WTC11 (cell line): Measurements from ENCODE around the gene FGD6. TPM values are rescaled to one million over a fixed set of nuclear protein-coding genes. Genes with fewer than 3 reads are reported as not detected.

Experiments
- ATAC-seq: fragments of 200-7000 bp; cut with Tn5 transposase; 2 replicates; pipeline ENCODE4 v1.10.0; 2021; ENCODE audit warnings: mild to moderate bottlenecking, moderate library complexity
- CTCF ChIA-PET: fragments of 300-600 bp; sonication (Branson Sonifier 250); formaldehyde crosslinking; loops from one replicate; lab custom pipeline; 2021; ENCODE audit warnings: antibody characterized with exemption; lab: Charles Lee
- POLR2A ChIA-PET: fragments of 350-600 bp; sonication (Branson Sonifier 250); formaldehyde crosslinking; loops from one replicate; lab custom pipeline; 2021; ENCODE audit warnings: antibody characterized with exemption; lab: Charles Lee
- DNase-seq: peaks from one replicate; pipeline ENCODE4 v3.0.0; 2021; ENCODE audit warnings: low spot score
- H3K27ac Mint-ChIP-seq: 2 replicates; pipeline ENCODE4 v1.8.0; 2021; ENCODE audit warnings: mixed read lengths
- H3K27me3 Mint-ChIP-seq: 2 replicates; pipeline ENCODE4 v1.8.0; 2021; ENCODE audit warnings: low read depth, mild to moderate bottlenecking, moderate library complexity, mixed read lengths
- H3K36me3 Mint-ChIP-seq: 2 replicates; pipeline ENCODE4 v1.8.0; 2021; ENCODE audit warnings: mixed read lengths
- H3K4me1 Mint-ChIP-seq: 2 replicates; pipeline ENCODE4 v1.8.0; 2022; ENCODE audit warnings: mixed read lengths
- H3K4me3 Mint-ChIP-seq: 2 replicates; pipeline ENCODE4 v1.8.0; 2021; ENCODE audit warnings: mild to moderate bottlenecking, moderate library complexity, mixed read lengths
- H3K9me3 Mint-ChIP-seq: 2 replicates; pipeline ENCODE4 v1.8.0; 2021; ENCODE audit warnings: mixed read lengths
- JAZF1 ChIP-seq: fragments of 250-450 bp; sonication (Bioruptor Pico); IDR thresholded peaks from 2 replicates; pipeline ENCODE4 v1.9.0; 2021; ENCODE audit warnings: moderate library complexity, mild to moderate bottlenecking, inconsistent platforms
- MYBL2 ChIP-seq: sonication (generic); formaldehyde crosslinking; IDR thresholded peaks from 2 replicates; pipeline ENCODE4 v1.8.1; 2023; ENCODE audit warnings: mild to moderate bottlenecking, moderate library complexity, missing genetic modification reagents
- NFATC4 ChIP-seq: fragments of 250-450 bp; sonication (Bioruptor Pico); IDR thresholded peaks from 2 replicates; pipeline ENCODE4 v1.9.0; 2021; ENCODE audit warnings: mild to moderate bottlenecking
- NR2C2 ChIP-seq: sonication (generic); formaldehyde crosslinking; IDR thresholded peaks from 2 replicates; pipeline ENCODE4 v1.8.0; 2022; ENCODE audit warnings: mild to moderate bottlenecking, missing genetic modification reagents
- OVOL2 ChIP-seq: fragments of 250-450 bp; sonication (Bioruptor Pico); IDR thresholded peaks from 2 replicates; pipeline ENCODE4 v1.9.0; 2021; ENCODE audit warnings: mild to moderate bottlenecking, borderline replicate concordance
- TEAD1 ChIP-seq: sonication (generic); formaldehyde crosslinking; IDR thresholded peaks from 2 replicates; pipeline ENCODE4 v1.8.0; 2022; ENCODE audit warnings: mild to moderate bottlenecking, missing genetic modification reagents
- ZNF121 ChIP-seq: sonication (generic); formaldehyde crosslinking; IDR thresholded peaks from 2 replicates; pipeline ENCODE4 v1.8.0; 2023; ENCODE audit warnings: missing genetic modification reagents
- total RNA-seq: library from RNA; stranded (reverse); gene quantifications from 3 replicates; pipeline ENCODE4 v1.2.3, GENCODE V29; 2021
- TF ChIP-seq, protein P1 (sequence below): sonication (generic); formaldehyde crosslinking; IDR thresholded peaks from 2 replicates; pipeline ENCODE4 v1.8.1; 2023; ENCODE audit warnings: mild to moderate bottlenecking, missing genetic modification reagents
- TF ChIP-seq, protein P2 (sequence below): fragments of 250-450 bp; sonication (Bioruptor Pico); IDR thresholded peaks from 2 replicates; pipeline ENCODE4 v1.9.0; 2021; ENCODE audit warnings: mild to moderate bottlenecking
- TF ChIP-seq, protein P3 (sequence below): sonication (generic); formaldehyde crosslinking; IDR thresholded peaks from 2 replicates; pipeline ENCODE4 v1.8.1; 2023; ENCODE audit warnings: mild to moderate bottlenecking, moderate library complexity, missing genetic modification reagents
- TF ChIP-seq, protein P4 (sequence below): sonication (generic); formaldehyde crosslinking; IDR thresholded peaks from 2 replicates; pipeline ENCODE4 v1.8.1; 2022; ENCODE audit warnings: mild to moderate bottlenecking, missing genetic modification reagents, moderate library complexity, borderline replicate concordance
- TF ChIP-seq, protein P5 (sequence below): fragments of 200-600 bp; IDR thresholded peaks from 2 replicates; pipeline ENCODE4 v1.8.0; 2022; ENCODE audit warnings: antibody characterized with exemption
- TF ChIP-seq, protein P6 (sequence below): fragments of 250-450 bp; sonication (Bioruptor Pico); IDR thresholded peaks from 2 replicates; pipeline ENCODE4 v1.9.0; 2021; ENCODE audit warnings: mild to moderate bottlenecking, borderline replicate concordance
- TF ChIP-seq, protein P7 (sequence below): sonication (generic); formaldehyde crosslinking; IDR thresholded peaks from 2 replicates; pipeline ENCODE4 v1.8.0; 2023; ENCODE audit warnings: mild to moderate bottlenecking, missing genetic modification reagents

Gene FGD6
- total RNA-seq, 1 experiment from 2014 or later: 28.2 TPM

DNA sequence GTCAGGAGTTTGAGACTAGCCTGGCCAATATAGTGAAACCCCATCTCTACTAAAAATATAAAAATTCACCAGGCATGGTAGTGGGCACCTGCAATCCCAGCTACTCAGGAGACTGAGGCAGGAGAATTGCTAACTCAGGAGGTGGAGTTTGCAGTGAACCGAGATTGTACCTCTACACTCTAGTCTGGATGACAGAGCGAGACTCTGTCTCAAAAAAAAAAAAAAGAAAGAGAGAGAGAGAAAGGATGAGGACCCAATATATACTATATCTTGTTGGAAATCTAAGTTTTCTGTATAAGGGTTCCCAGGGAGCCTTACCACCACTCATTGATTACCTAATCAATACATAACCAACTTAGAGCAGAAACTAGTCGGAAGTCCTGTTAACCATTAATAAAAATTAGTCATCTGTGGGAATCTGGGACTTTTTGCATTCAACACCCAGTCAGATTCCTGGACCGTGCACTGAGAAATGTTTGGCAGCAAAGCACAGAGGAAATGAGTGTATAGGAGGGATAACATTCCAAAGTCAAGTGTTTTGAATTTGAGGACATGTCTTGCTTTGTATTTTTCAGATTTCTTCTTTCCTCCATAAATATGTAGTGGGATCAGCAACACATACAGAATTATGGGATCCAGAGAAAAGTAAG lies 99.0 kb downstream of the FGD6 start:
- H3K36me3 Mint-ChIP-seq: peaks cover 7% of the 10 kb centered on the region
- ChIA-PET CTCF (interaction anchor here (0.6 to 1.6 kb wide), 6 partner anchors 69 to 218 kb away, joined by 3 to 18 read pairs (median 5); partner anchors contain the start of genes FGD6 and VEZT), POLR2A (no interaction called here)
- H3K27ac Mint-ChIP-seq: peak overlapping the region; percentile 24; the same call in 1 of the 2 replicates
- H3K27me3 Mint-ChIP-seq: no peaks in the 10 kb centered on the region
- no peak for DNase-seq
- no peaks in the 10 kb centered on the region for H3K9me3 Mint-ChIP-seq
- H3K4me1 Mint-ChIP-seq: peaks cover 36% of the 10 kb centered on the region
- ATAC-seq: no peak
- TF ChIP-seq NFATC4 (no peak), TEAD1 (CRISPR knock-in tag) (no peak), MYBL2 (CRISPR knock-in tag) (no peak)
- TF ChIP-seq, protein P1, sequence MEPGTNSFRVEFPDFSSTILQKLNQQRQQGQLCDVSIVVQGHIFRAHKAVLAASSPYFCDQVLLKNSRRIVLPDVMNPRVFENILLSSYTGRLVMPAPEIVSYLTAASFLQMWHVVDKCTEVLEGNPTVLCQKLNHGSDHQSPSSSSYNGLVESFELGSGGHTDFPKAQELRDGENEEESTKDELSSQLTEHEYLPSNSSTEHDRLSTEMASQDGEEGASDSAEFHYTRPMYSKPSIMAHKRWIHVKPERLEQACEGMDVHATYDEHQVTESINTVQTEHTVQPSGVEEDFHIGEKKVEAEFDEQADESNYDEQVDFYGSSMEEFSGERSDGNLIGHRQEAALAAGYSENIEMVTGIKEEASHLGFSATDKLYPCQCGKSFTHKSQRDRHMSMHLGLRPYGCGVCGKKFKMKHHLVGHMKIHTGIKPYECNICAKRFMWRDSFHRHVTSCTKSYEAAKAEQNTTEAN (CRISPR knock-in tag): no peak
- TF ChIP-seq, protein P2, sequence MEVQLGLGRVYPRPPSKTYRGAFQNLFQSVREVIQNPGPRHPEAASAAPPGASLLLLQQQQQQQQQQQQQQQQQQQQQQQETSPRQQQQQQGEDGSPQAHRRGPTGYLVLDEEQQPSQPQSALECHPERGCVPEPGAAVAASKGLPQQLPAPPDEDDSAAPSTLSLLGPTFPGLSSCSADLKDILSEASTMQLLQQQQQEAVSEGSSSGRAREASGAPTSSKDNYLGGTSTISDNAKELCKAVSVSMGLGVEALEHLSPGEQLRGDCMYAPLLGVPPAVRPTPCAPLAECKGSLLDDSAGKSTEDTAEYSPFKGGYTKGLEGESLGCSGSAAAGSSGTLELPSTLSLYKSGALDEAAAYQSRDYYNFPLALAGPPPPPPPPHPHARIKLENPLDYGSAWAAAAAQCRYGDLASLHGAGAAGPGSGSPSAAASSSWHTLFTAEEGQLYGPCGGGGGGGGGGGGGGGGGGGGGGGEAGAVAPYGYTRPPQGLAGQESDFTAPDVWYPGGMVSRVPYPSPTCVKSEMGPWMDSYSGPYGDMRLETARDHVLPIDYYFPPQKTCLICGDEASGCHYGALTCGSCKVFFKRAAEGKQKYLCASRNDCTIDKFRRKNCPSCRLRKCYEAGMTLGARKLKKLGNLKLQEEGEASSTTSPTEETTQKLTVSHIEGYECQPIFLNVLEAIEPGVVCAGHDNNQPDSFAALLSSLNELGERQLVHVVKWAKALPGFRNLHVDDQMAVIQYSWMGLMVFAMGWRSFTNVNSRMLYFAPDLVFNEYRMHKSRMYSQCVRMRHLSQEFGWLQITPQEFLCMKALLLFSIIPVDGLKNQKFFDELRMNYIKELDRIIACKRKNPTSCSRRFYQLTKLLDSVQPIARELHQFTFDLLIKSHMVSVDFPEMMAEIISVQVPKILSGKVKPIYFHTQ (CRISPR knock-in tag): no peak
- H3K4me3 Mint-ChIP-seq: no peak overlapping the region

DNA sequence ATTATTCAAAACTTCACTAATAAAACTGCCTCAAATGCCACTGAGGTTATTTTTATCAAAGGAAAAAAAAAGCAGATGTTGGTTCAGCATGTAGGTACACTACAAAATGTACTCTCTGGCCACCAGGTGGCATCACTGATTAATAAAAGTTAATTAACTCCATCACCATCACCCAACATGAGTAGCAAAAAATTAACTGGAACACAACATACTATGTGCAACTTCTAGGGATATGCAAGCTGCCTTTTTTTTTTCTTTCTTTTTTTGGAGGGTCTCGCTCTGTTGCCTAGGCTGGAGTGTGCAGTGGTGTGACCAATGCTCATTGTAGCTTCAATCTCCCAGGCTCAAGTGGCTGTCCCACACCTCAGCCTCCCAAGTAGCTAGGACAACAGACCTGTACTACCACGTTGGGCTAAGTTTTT lies 100.1 kb downstream of the FGD6 start:
- H3K36me3 Mint-ChIP-seq: peaks cover 15% of the 10 kb centered on the region
- TF ChIP-seq NR2C2 (CRISPR knock-in tag) (no peak), ZNF121 (CRISPR knock-in tag) (0 out of 2 replicates have a peak, but pooled peaks have one; percentile 19), OVOL2 (CRISPR knock-in tag) (no peak)
- TF ChIP-seq, protein P3, sequence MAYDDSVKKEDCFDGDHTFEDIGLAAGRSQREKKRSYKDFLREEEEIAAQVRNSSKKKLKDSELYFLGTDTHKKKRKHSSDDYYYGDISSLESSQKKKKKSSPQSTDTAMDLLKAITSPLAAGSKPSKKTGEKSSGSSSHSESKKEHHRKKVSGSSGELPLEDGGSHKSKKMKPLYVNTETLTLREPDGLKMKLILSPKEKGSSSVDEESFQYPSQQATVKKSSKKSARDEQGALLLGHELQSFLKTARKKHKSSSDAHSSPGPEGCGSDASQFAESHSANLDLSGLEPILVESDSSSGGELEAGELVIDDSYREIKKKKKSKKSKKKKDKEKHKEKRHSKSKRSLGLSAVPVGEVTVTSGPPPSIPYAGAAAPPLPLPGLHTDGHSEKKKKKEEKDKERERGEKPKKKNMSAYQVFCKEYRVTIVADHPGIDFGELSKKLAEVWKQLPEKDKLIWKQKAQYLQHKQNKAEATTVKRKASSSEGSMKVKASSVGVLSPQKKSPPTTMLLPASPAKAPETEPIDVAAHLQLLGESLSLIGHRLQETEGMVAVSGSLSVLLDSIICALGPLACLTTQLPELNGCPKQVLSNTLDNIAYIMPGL (CRISPR knock-in tag): no peak
- TF ChIP-seq, protein P4, sequence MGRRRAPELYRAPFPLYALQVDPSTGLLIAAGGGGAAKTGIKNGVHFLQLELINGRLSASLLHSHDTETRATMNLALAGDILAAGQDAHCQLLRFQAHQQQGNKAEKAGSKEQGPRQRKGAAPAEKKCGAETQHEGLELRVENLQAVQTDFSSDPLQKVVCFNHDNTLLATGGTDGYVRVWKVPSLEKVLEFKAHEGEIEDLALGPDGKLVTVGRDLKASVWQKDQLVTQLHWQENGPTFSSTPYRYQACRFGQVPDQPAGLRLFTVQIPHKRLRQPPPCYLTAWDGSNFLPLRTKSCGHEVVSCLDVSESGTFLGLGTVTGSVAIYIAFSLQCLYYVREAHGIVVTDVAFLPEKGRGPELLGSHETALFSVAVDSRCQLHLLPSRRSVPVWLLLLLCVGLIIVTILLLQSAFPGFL (CRISPR knock-in tag): no peak
- TF ChIP-seq, protein P5, sequence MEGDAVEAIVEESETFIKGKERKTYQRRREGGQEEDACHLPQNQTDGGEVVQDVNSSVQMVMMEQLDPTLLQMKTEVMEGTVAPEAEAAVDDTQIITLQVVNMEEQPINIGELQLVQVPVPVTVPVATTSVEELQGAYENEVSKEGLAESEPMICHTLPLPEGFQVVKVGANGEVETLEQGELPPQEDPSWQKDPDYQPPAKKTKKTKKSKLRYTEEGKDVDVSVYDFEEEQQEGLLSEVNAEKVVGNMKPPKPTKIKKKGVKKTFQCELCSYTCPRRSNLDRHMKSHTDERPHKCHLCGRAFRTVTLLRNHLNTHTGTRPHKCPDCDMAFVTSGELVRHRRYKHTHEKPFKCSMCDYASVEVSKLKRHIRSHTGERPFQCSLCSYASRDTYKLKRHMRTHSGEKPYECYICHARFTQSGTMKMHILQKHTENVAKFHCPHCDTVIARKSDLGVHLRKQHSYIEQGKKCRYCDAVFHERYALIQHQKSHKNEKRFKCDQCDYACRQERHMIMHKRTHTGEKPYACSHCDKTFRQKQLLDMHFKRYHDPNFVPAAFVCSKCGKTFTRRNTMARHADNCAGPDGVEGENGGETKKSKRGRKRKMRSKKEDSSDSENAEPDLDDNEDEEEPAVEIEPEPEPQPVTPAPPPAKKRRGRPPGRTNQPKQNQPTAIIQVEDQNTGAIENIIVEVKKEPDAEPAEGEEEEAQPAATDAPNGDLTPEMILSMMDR: peak; percentile 53
- TF ChIP-seq, all 79 proteins: peak for 2
- H3K27me3 Mint-ChIP-seq: no peaks in the 10 kb centered on the region
- peak overlapping the region; percentile 65 for H3K27ac Mint-ChIP-seq
- CTCF ChIA-PET: interaction anchor here (0.6 to 1.6 kb wide), 13 partner anchors 8 to 458 kb away, joined by 3 to 18 read pairs (median 5); partner anchors contain the start of genes FGD6, NR2C1 and VEZT
- H3K9me3 Mint-ChIP-seq: no peaks in the 10 kb centered on the region
- peak; percentile 63 for ATAC-seq
- POLR2A ChIA-PET: no interaction called here
- H3K4me1 Mint-ChIP-seq: peaks cover 36% of the 10 kb centered on the region
- peak; percentile 28 for DNase-seq
- no peak overlapping the region for H3K4me3 Mint-ChIP-seq

DNA sequence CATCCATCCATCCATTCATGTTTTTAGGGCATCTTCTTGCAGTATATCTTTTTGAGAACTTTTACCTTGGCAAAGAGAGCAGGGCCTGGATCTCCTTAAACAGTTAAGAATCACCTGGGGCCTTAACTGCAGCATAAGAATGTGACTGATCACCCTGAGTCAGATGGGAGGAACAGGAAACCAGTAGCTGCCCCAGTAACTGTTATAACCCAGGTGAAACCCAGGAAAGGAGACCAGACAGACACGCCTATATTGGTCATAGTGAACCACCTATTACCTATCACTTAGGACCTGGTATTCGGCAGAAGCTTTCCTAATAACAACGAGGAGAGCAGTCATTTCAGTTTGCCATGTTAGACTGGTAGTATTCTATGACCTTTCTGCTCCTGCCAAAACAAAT lies 100.5 kb downstream of the FGD6 start:
- ATAC-seq: peak; percentile 72
- POLR2A ChIA-PET: no interaction called here
- TF ChIP-seq, protein P6, sequence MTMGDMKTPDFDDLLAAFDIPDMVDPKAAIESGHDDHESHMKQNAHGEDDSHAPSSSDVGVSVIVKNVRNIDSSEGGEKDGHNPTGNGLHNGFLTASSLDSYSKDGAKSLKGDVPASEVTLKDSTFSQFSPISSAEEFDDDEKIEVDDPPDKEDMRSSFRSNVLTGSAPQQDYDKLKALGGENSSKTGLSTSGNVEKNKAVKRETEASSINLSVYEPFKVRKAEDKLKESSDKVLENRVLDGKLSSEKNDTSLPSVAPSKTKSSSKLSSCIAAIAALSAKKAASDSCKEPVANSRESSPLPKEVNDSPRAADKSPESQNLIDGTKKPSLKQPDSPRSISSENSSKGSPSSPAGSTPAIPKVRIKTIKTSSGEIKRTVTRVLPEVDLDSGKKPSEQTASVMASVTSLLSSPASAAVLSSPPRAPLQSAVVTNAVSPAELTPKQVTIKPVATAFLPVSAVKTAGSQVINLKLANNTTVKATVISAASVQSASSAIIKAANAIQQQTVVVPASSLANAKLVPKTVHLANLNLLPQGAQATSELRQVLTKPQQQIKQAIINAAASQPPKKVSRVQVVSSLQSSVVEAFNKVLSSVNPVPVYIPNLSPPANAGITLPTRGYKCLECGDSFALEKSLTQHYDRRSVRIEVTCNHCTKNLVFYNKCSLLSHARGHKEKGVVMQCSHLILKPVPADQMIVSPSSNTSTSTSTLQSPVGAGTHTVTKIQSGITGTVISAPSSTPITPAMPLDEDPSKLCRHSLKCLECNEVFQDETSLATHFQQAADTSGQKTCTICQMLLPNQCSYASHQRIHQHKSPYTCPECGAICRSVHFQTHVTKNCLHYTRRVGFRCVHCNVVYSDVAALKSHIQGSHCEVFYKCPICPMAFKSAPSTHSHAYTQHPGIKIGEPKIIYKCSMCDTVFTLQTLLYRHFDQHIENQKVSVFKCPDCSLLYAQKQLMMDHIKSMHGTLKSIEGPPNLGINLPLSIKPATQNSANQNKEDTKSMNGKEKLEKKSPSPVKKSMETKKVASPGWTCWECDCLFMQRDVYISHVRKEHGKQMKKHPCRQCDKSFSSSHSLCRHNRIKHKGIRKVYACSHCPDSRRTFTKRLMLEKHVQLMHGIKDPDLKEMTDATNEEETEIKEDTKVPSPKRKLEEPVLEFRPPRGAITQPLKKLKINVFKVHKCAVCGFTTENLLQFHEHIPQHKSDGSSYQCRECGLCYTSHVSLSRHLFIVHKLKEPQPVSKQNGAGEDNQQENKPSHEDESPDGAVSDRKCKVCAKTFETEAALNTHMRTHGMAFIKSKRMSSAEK (CRISPR knock-in tag): no peak
- no peak for TF ChIP-seq JAZF1 (CRISPR knock-in tag)
- TF ChIP-seq, protein P7, sequence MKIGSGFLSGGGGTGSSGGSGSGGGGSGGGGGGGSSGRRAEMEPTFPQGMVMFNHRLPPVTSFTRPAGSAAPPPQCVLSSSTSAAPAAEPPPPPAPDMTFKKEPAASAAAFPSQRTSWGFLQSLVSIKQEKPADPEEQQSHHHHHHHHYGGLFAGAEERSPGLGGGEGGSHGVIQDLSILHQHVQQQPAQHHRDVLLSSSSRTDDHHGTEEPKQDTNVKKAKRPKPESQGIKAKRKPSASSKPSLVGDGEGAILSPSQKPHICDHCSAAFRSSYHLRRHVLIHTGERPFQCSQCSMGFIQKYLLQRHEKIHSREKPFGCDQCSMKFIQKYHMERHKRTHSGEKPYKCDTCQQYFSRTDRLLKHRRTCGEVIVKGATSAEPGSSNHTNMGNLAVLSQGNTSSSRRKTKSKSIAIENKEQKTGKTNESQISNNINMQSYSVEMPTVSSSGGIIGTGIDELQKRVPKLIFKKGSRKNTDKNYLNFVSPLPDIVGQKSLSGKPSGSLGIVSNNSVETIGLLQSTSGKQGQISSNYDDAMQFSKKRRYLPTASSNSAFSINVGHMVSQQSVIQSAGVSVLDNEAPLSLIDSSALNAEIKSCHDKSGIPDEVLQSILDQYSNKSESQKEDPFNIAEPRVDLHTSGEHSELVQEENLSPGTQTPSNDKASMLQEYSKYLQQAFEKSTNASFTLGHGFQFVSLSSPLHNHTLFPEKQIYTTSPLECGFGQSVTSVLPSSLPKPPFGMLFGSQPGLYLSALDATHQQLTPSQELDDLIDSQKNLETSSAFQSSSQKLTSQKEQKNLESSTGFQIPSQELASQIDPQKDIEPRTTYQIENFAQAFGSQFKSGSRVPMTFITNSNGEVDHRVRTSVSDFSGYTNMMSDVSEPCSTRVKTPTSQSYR (CRISPR knock-in tag): no peak

More for the DNA sequence above, 100.5 kb downstream of the FGD6 start:
- peaks cover 15% of the 10 kb centered on the region for H3K36me3 Mint-ChIP-seq
- no peak for DNase-seq
- peak overlapping the region; percentile 69; the same call in 1 of the 2 replicates for H3K27ac Mint-ChIP-seq
- no peak overlapping the region for H3K4me3 Mint-ChIP-seq
- peaks cover 36% of the 10 kb centered on the region for H3K4me1 Mint-ChIP-seq
- no peaks in the 10 kb centered on the region for H3K27me3 Mint-ChIP-seq
- H3K9me3 Mint-ChIP-seq: no peaks in the 10 kb centered on the region
- CTCF ChIA-PET: interaction anchor here (1.0 to 1.6 kb wide), 9 partner anchors 9 to 218 kb away, joined by 3 to 18 read pairs (median 5); partner anchors contain the start of genes FGD6, NR2C1 and VEZT
